ENCODE measurements around the gene CTPS1.

DNA sequence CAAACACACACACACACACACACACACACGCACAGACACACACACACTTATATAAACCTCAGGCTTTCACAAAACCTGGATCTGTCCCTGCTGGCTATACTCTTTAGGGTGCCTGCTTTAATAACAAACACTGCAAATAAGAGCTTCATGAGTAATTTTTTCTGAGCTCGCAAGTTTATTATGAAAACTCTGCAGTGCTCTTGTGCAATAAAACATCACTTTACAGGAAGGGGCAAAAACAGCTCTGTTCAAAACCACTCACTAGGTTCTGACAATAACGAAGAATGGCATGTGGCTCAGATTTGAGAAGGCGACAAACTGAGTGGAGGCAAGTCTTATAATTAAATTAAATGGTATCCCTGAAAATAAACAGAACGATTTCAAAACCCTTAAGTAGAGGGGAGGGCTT lies 42.6 kb upstream of the CTPS1 start:
- TF ChIP-seq POLR2AphosphoS5 (IDR thresholded peaks at IDR 0.05) (no peak), CTCF (IDR thresholded peaks at IDR 0.05) (no peak), POLR2A (IDR thresholded peaks at IDR 0.05) (no peak)

Measured in gastroesophageal sphincter (tissue), 3 donors.